Tibial artery (tissue), 4 donors: ENCODE measurements around the gene MTHFD2.

Experiments
- DNase-seq, 2 donors: peaks; one replicate each; pipeline ENCODE4 v3.0.0-alpha.2; 2019
- H3K27ac ChIP-seq, 2 donors: fragments of 200-600 bp; sonication (generic) in 1 of 2; 1 replicate in 1 of 2; 2 replicates in 1 of 2; pipeline ENCODE4 v1.5.1; 2018 to 2019; ENCODE audit warnings: mild to moderate bottlenecking in 1 of 2
- H3K27me3 ChIP-seq, 2 donors: fragments of 200-600 bp; sonication (generic) in 1 of 2; one replicate each; pipeline versions ENCODE4 v1.5.1 to v1.6.0; 2016 to 2019
- H3K36me3 ChIP-seq, 3 donors: fragments of 200-600 bp; sonication (generic) in 2 of 3; one replicate each; pipeline ENCODE4 v1.5.1; 2016 to 2019; ENCODE audit warnings: mild to moderate bottlenecking in 2 of 3
- H3K4me1 ChIP-seq, 4 donors: fragments of 200-600 bp; sonication (generic) in 2 of 4; 1 replicate in 3 of 4; 2 replicates in 1 of 4; pipeline ENCODE4 v1.5.1; 2016 to 2019
- H3K4me3 ChIP-seq, 2 donors: fragments of 200-600 bp; sonication (generic) in 1 of 2; 1 replicate in 1 of 2; 2 replicates in 1 of 2; pipeline ENCODE4 v1.5.1; 2018 to 2019; ENCODE audit warnings: mild to moderate bottlenecking in 2 of 2
- H3K9me3 ChIP-seq, 3 donors: fragments of 200-600 bp; sonication (generic) in 1 of 3; one replicate each; pipeline ENCODE4 v1.5.1; 2016 to 2019
- CTCF ChIP-seq, 2 experiments: fragments of 200-600 bp in 1 of 2; fragments of 450-650 bp in 1 of 2; IDR thresholded peaks; one replicate each; pipeline ENCODE4 v1.5.1; 2017 to 2019; ENCODE audit warnings: antibody characterized with exemption in 2 of 2, mild to moderate bottlenecking in 1 of 2, moderate library complexity in 1 of 2
- intact Hi-C: fragments of 100-400 bp; cut with DNase I; formaldehyde crosslinking; loops from one replicate; pipeline ENCODE4 v1.15.0; 2023; ENCODE audit warnings: low total_unique reads

The MTHFD2 gene

DNA sequence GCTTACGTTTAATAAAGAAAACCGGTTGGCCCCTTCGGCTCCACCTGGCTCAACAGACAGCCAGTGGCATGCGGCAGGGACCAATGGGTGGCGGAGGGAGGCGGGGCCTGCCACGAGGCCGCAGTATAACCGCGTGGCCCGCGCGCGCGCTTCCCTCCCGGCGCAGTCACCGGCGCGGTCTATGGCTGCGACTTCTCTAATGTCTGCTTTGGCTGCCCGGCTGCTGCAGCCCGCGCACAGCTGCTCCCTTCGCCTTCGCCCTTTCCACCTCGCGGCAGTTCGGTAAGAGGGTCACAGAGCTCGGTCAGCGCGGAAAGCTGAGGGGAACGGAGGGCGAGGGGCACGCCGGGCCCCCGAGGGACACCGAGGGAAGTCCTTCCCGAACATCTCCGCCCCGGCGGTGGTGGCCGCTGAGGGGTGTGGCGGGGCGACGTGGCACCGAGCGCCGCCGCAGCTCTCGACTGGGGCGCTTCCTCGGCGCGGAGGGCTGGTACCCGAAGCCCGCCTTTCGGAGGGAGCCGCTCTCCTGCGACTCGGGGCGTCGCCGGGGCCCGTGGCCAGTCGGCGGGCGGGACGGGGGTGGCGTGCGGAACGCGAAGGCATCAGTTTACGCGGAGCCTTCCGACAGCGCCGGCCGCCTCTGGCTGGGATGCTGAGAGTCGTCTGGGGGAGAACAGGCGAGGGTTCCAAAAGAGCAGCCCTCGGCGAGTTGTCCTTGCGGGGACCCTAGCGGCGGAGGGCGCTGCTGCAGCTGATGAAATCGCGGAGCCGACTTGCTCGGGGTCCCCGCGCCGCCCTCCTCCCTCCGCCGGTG is at the start of gene MTHFD2:
MTHFD2 (plus strand) TSS at position 155 of the 814 bp plus-strand sequence; CDS start at position 182, 27 bp downstream.
- intact Hi-C loops: loop anchor here (2.0 kb wide), 1 partner anchor 18 kb away; no protein-coding TSS in a partner anchor
- Histone ChIP-seq H3K27me3 (no peaks in the 10 kb centered on the region), H3K4me1 (peaks cover 0 to 40% (median 29%) of the 10 kb centered on the region in 4 donors), H3K4me3 (peak within 1 kb of the TSS; percentile 91 to 97), H3K9me3 (no peaks in the 10 kb centered on the region), H3K27ac (peak within 1 kb of the TSS; percentile 95 to 97), H3K36me3 (no peaks in the 10 kb centered on the region)
- TF ChIP-seq CTCF (IDR thresholded peaks at IDR 0.05): peak; percentile 86 to 90
- DNase-seq: peak; percentile 89 to 95

GRCh38 chr2:74149247-74149525 is 49.2 kb upstream of the MTHFD2 start:
- no peak overlapping the region for H3K27ac ChIP-seq

DNA sequence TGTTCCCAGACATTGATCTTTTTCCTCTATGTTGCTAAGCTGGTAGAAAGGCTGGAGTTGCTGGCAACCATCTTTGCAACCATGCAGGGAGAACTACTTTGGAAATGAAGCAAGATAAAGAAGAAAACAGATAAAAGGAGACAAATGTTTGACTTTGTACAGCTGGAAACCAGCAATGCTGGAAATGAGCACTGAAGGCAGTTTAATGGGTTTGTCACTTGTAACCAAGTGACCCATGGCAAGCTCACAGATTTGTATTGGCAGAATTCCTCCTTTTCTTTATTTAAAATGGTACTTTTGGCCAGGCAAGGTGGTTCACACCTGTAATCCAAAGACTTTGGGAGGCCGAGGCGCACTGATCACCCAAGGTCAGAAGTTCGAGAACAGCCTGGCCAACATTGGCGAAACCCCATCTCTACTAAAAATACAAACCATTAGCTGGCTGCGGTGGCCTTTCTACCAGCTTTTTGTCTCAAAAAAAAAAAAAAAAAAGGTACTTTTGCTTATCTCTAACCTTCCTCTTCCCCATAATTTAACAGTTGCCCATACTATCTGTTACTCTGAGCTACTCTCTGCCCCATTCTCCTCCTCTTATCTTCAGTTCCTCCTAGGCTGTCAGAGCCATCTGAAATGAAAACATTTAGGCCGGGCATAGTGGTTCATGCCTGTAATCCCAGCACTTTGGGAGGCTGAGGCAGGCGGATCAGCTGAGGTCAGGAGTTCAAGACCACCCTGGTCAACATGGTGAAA is 48.7 kb upstream of the MTHFD2 start:
- intact Hi-C loops: loop anchor here (5.0 to 10.0 kb wide), 2 partner anchors 115 to 317 kb away; no protein-coding TSS in a partner anchor
- Histone ChIP-seq H3K9me3 (no peaks in the 10 kb centered on the region), H3K27me3 (no peaks in the 10 kb centered on the region), H3K27ac (no peak overlapping the region), H3K4me3 (no peak overlapping the region), H3K4me1 (peaks cover 0 to 26% (median 19%) of the 10 kb centered on the region in 4 donors), H3K36me3 (peaks cover 4 to 32% (median 20%) of the 10 kb centered on the region in 3 donors)
- DNase-seq: no peak
- TF ChIP-seq CTCF (IDR thresholded peaks at IDR 0.05): no peak

More at GRCh38 chr2:74149247-74149525, 49.2 kb upstream of the MTHFD2 start:
- H3K27me3 ChIP-seq: no peaks in the 10 kb centered on the region
- intact Hi-C loops: loop anchor here (5.0 to 10.0 kb wide), 2 partner anchors 116 to 317 kb away; no protein-coding TSS in a partner anchor
- peaks cover 0 to 26% (median 19%) of the 10 kb centered on the region in 4 donors for H3K4me1 ChIP-seq
- no peaks in the 10 kb centered on the region for H3K9me3 ChIP-seq
- DNase-seq: no peak
- TF ChIP-seq CTCF (IDR thresholded peaks at IDR 0.05): no peak
- H3K4me3 ChIP-seq: no peak overlapping the region
- peaks cover 1 to 33% (median 15%) of the 10 kb centered on the region in 3 donors for H3K36me3 ChIP-seq

DNA sequence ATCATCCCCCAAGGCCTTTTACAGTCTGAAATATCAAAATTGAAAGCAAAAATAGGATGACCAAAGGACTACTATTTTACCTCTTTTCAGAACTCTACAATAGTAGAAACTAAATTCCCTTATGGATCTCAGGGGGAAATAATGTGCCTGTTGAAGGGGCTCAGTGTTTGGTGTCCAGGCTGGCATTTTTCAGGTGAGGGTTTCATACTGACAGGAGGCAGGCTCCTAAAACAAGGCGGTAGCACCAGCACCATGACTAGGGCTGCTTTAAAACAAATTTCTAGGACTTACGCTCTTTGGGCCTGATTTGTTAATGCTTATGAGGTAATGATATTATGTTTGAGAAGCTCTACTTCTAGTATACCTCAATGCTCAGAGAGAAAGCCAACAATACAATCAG is 45.5 kb upstream of the MTHFD2 start:
- peaks cover 26 to 51% (median 41%) of the 10 kb centered on the region in 3 donors for H3K36me3 ChIP-seq
- intact Hi-C loops: no loop called here
- no peak for DNase-seq
- no peak overlapping the region for H3K27ac ChIP-seq
- TF ChIP-seq CTCF (IDR thresholded peaks at IDR 0.05): no peak
- peaks cover 0 to 10% (median 4%) of the 10 kb centered on the region in 4 donors for H3K4me1 ChIP-seq
- no peaks in the 10 kb centered on the region for H3K9me3 ChIP-seq
- no peak overlapping the region for H3K4me3 ChIP-seq
- no peaks in the 10 kb centered on the region for H3K27me3 ChIP-seq

DNA sequence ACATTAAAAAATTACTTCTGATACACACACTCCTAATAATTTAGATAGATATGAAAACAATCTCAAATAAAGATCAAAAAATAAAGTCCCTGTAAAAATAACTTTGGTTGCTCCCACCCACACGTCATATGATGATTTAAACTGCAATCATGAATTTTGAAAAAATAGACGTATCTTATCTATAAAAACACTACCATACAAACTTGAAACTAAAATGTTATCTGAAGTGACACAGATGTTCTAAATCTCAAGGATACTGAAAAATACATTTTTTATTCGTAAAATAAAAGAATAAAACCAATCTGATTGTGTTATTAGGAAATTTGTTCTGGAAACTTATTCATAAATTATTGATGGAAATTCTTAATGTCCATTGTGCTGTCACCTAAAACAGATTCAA is 42.6 kb upstream of the MTHFD2 start:
- no peak for TF ChIP-seq CTCF (IDR thresholded peaks at IDR 0.05)

More for the DNA sequence above, 42.6 kb upstream of the MTHFD2 start:
- no peaks in the 10 kb centered on the region for H3K4me1 ChIP-seq
- intact Hi-C loops: no loop called here
- H3K36me3 ChIP-seq: peaks cover 48 to 74% (median 61%) of the 10 kb centered on the region in 3 donors
- no peak overlapping the region for H3K27ac ChIP-seq
- DNase-seq: no peak
- H3K27me3 ChIP-seq: no peaks in the 10 kb centered on the region
- no peaks in the 10 kb centered on the region for H3K9me3 ChIP-seq
- no peak overlapping the region for H3K4me3 ChIP-seq
